ENCODE measurements around the gene SHOX. TPM values are rescaled to one million over a fixed set of nuclear protein-coding genes. Genes with fewer than 3 reads are reported as not detected.

SHOX gene
- total RNA-seq, 1 experiment from 2014 or later: not detected

GRCh38 chrX:642436-643240 lies 12.0 kb downstream of the SHOX start:
- CTCF ChIA-PET: no interaction called here

More at GRCh38 chrX:642436-643240, 12.0 kb downstream of the SHOX start:
- Histone ChIP-seq H3K27me3 (ENCODE audit: insufficient read depth, low read length) (no peaks in the 10 kb centered on the region), H3K9ac (ENCODE audit: low read length) (no peak overlapping the region), H3K4me1 (ENCODE audit: control insufficient read depth in 1 of 2, insufficient read depth in 2 of 2, low read length in 2 of 2) (no peaks in the 10 kb centered on the region), H3K4me3 (replicated peaks in 1 of 2; ENCODE audit: low read depth in 1 of 2, low read length in 2 of 2) (no peak overlapping the region), H4K20me1 (ENCODE audit: insufficient read depth) (no peaks in the 10 kb centered on the region), H2AFZ (ENCODE audit: low read depth, low read length, poor library complexity, severe bottlenecking) (no peak overlapping the region), H3K79me2 (ENCODE audit: insufficient read depth, low read length) (no peaks in the 10 kb centered on the region), H3K4me2 (ENCODE audit: low read length) (no peak overlapping the region), H3K36me3 (ENCODE audit: control insufficient read depth in 1 of 2, insufficient read depth in 2 of 2, low read length in 2 of 2) (no peaks in the 10 kb centered on the region), H3K27ac (ENCODE audit: low read depth, low read length) (no peak overlapping the region), H3K9me2 (ENCODE audit: insufficient read depth) (no peaks in the 10 kb centered on the region), H3K9me3 (ENCODE audit: control insufficient read depth in 1 of 2, insufficient read depth in 1 of 2, low read depth in 1 of 2, low read length in 2 of 2) (no peaks in the 10 kb centered on the region)
- TF ChIP-seq ATF3 (IDR thresholded peaks at IDR 0.05) (no peak), ELF1 (IDR thresholded peaks at IDR 0.05; ENCODE audit: borderline replicate concordance, low read depth) (no peak), EGR1 (IDR thresholded peaks at IDR 0.05; ENCODE audit: low read depth) (no peak), JUND (IDR thresholded peaks at IDR 0.05) (no peak), EZH2 (IDR thresholded peaks at IDR 0.05) (no peak), EZH2phosphoT487 (IDR thresholded peaks at IDR 0.05; ENCODE audit: borderline replicate concordance) (no peak), MAX (IDR thresholded peaks at IDR 0.05) (no peak), CEBPB (IDR thresholded peaks at IDR 0.05; ENCODE audit: low read depth) (no peak), POLR2A (IDR thresholded peaks at IDR 0.05; ENCODE audit: borderline replicate concordance, extremely low read depth, insufficient read depth, insufficient read length) (no peak), ZBTB33 (IDR thresholded peaks at IDR 0.05; ENCODE audit: extremely low read depth, insufficient replicate concordance, low read length) (no peak), YY1 (IDR thresholded peaks at IDR 0.05; ENCODE audit: extremely low read depth, insufficient replicate concordance, low read depth, low read length) (no peak), FOSL1 (IDR thresholded peaks at IDR 0.05; ENCODE audit: low read depth) (no peak)
- intact Hi-C loops (cut with micrococcal nuclease): no loop called here
- ATAC-seq: no peak
- RAD21 ChIA-PET (ENCODE audit: low non-redundant PET in 1 of 2, low total read pairs in 2 of 2, uncharacterized antibody in 2 of 2, unreplicated experiment in 2 of 2): no interaction called here
- no peak for DNase-seq (ENCODE audit: low read depth, low spot score)
- POLR2A ChIA-PET: no interaction called here
- BruUV-seq (replicated peaks): no TSS peak
